IMR-90 (cell line): Measurements from ENCODE around the gene ANK3. TPM values are rescaled to one million over a fixed set of nuclear protein-coding genes. Genes with fewer than 3 reads are reported as not detected.
A peak's percentile ranks its signal among the peaks of the same experiment; 100 is the strongest.

Experiments
- ATAC-seq: fragments of 200-7000 bp; cut with Tn5 transposase; 2 replicates; pipeline ENCODE4 v1.9.1; 2020; ENCODE audit warnings: low read depth, mild to moderate bottlenecking, moderate library complexity
- BruUV-seq: library from RNA; stranded (reverse); fragments of 400-500 nt; replicated peaks from 2 replicates; lab custom pipeline; 2021; lab: Mats Ljungman, UMichigan
- CTCF ChIA-PET: fragments of 300-600 bp; formaldehyde crosslinking; extraction: SDS; loops from one replicate; lab custom pipeline; 2021; ENCODE audit warnings: antibody characterized with exemption; lab: Yijun Ruan, JAX
- POLR2A ChIA-PET: fragments of 300-600 bp; sonication (Branson Sonifier 250); formaldehyde crosslinking; loops from one replicate; lab custom pipeline; 2022; ENCODE audit warnings: antibody characterized with exemption; ENCODE audit not compliant: unreplicated experiment; lab: Charles Lee
- DNase-seq: peaks from one replicate; pipeline ENCODE4 v3.0.0; 2013
- H2AFZ ChIP-seq: replicated peaks from 2 replicates; pipeline ENCODE3; 2013; ENCODE audit warnings: low read length, mild to moderate bottlenecking; ENCODE audit not compliant: poor library complexity
- H2AK5ac ChIP-seq: 2 replicates; pipeline ENCODE4 v1.6.1; 2013; ENCODE audit warnings: low read depth, low read length, inconsistent platforms
- H2AK9ac ChIP-seq: replicated peaks from 2 replicates; pipeline ENCODE3; 2013; ENCODE audit warnings: mild to moderate bottlenecking, low read depth, low read length, moderate library complexity; ENCODE audit not compliant: poor library complexity
- H2BK120ac ChIP-seq: 2 replicates; pipeline ENCODE4 v1.6.1; 2013; ENCODE audit warnings: low read depth, low read length, inconsistent platforms
- H2BK15ac ChIP-seq: 3 replicates; pipeline ENCODE4 v1.6.1; 2013; ENCODE audit warnings: low read depth, low read length, inconsistent platforms
- H2BK20ac ChIP-seq: 2 replicates; pipeline ENCODE4 v1.6.1; 2013; ENCODE audit warnings: low read depth, mild to moderate bottlenecking, inconsistent platforms, low read length, moderate library complexity
- H2BK5ac ChIP-seq: 2 replicates; pipeline ENCODE4 v1.6.1; 2013; ENCODE audit warnings: mild to moderate bottlenecking, low read depth, low read length, inconsistent platforms; ENCODE audit not compliant: poor library complexity, severe bottlenecking
- H3K14ac ChIP-seq: replicated peaks from 2 replicates; pipeline ENCODE4 v1.6.1; 2013; ENCODE audit warnings: low read depth, low read length, inconsistent platforms
- H3K18ac ChIP-seq: 2 replicates; pipeline ENCODE4 v1.6.1; 2013; ENCODE audit warnings: low read depth, low read length, control low read depth
- H3K23ac ChIP-seq: 2 replicates; pipeline ENCODE4 v1.6.1; 2013; ENCODE audit warnings: low read depth, low read length, inconsistent platforms
- H3K27ac ChIP-seq: 2 replicates; pipeline ENCODE4 v1.5.1; 2013; ENCODE audit warnings: mild to moderate bottlenecking, control low read depth, low read length; ENCODE audit not compliant: insufficient read depth
- H3K27me3 ChIP-seq: 2 replicates; pipeline ENCODE4 v1.6.1; 2013; ENCODE audit warnings: low read length; ENCODE audit not compliant: control insufficient read depth, insufficient read depth
- H3K36me3 ChIP-seq: 2 replicates; pipeline ENCODE4 v1.6.1; 2013; ENCODE audit warnings: low read length, mixed read lengths; ENCODE audit not compliant: control insufficient read depth, insufficient read depth
- H3K4ac ChIP-seq: 2 replicates; pipeline ENCODE4 v1.6.1; 2013; ENCODE audit warnings: low read depth, low read length, inconsistent platforms
- H3K4me1 ChIP-seq: 2 replicates; pipeline ENCODE4 v1.6.1; 2013; ENCODE audit warnings: low read length, mixed read lengths; ENCODE audit not compliant: control insufficient read depth, insufficient read depth
- H3K4me2 ChIP-seq: 2 replicates; pipeline ENCODE4 v1.6.1; 2013; ENCODE audit warnings: low read depth, mild to moderate bottlenecking, control low read depth, low read length, moderate library complexity
- H3K4me3 ChIP-seq: 2 replicates; pipeline ENCODE4 v1.5.1; 2013; ENCODE audit warnings: low read depth, mild to moderate bottlenecking, control low read depth, low read length, moderate library complexity; ENCODE audit not compliant: insufficient read depth
- H3K56ac ChIP-seq: 2 replicates; pipeline ENCODE4 v1.6.1; 2013; ENCODE audit warnings: low read length, inconsistent platforms; ENCODE audit not compliant: insufficient read depth; ENCODE audit errors: extremely low read depth
- H3K79me1 ChIP-seq, 2 experiments: 2 replicates each; pipeline ENCODE4 v1.6.1; 2013; ENCODE audit warnings: low read length in 2 of 2, inconsistent platforms in 1 of 2, low read depth in 1 of 2
- H3K9ac ChIP-seq: 2 replicates; pipeline ENCODE4 v1.6.1; 2013; ENCODE audit warnings: low read depth, low read length, control low read depth
- H3K9me1 ChIP-seq: 2 replicates; pipeline ENCODE4 v1.6.1; 2013; ENCODE audit warnings: low read length, inconsistent platforms; ENCODE audit not compliant: insufficient read depth
- H3K9me3 ChIP-seq: 2 replicates; pipeline ENCODE4 v1.6.1; 2013; ENCODE audit warnings: low read length; ENCODE audit not compliant: control insufficient read depth, insufficient read depth
- H4K20me1 ChIP-seq: 2 replicates; pipeline ENCODE4 v1.6.1; 2013; ENCODE audit warnings: low read length, inconsistent platforms; ENCODE audit not compliant: insufficient read depth
- H4K5ac ChIP-seq: 2 replicates; pipeline ENCODE4 v1.6.1; 2013; ENCODE audit warnings: mild to moderate bottlenecking, low read depth, low read length, control low read depth
- H4K8ac ChIP-seq, 2 experiments: 2 replicates each; pipeline ENCODE4 v1.6.1; 2013; ENCODE audit warnings: low read depth in 2 of 2, low read length in 2 of 2, control low read depth in 1 of 2, inconsistent platforms in 1 of 2
- H4K91ac ChIP-seq: 2 replicates; pipeline ENCODE4 v1.6.1; 2013; ENCODE audit warnings: low read depth, low read length, inconsistent platforms; ENCODE audit not compliant: insufficient read depth
- BHLHE40 ChIP-seq: fragments of 150-350 bp; IDR thresholded peaks from 2 replicates; pipeline ENCODE4 v1.6.1; 2016; ENCODE audit warnings: mild to moderate bottlenecking, low read depth, low read length
- CEBPB ChIP-seq: IDR thresholded peaks from 2 replicates; pipeline ENCODE4 v1.6.1; 2012; ENCODE audit warnings: low read depth, low read length, improper control_type of control experiment
- CHD1 ChIP-seq: IDR thresholded peaks from 2 replicates; pipeline ENCODE4 v1.6.1; 2012; ENCODE audit warnings: low read depth, low read length, improper control_type of control experiment
- FOS ChIP-seq: fragments of 150-350 bp; IDR thresholded peaks from 2 replicates; pipeline ENCODE4 v1.6.1; 2016; ENCODE audit warnings: low read depth, low read length
- MAFK ChIP-seq: IDR thresholded peaks from 2 replicates; pipeline ENCODE4 v1.6.1; 2012; ENCODE audit warnings: low read depth, low read length, improper control_type of control experiment
- MXI1 ChIP-seq: IDR thresholded peaks from 2 replicates; pipeline ENCODE4 v1.6.1; 2012; ENCODE audit warnings: low read depth, mild to moderate bottlenecking, low read length, moderate library complexity, borderline replicate concordance
- NFE2L2 ChIP-seq: fragments of 150-350 bp; IDR thresholded peaks from 2 replicates; pipeline ENCODE4 v1.6.1; 2016; ENCODE audit warnings: low read depth, mild to moderate bottlenecking, low read length
- RCOR1 ChIP-seq: IDR thresholded peaks from 2 replicates; pipeline ENCODE4 v1.6.1; 2012; ENCODE audit warnings: mild to moderate bottlenecking, low read length, improper control_type of control experiment; ENCODE audit not compliant: insufficient replicate concordance
- RFX5 ChIP-seq: IDR thresholded peaks from 2 replicates; pipeline ENCODE4 v1.8.0; 2012; ENCODE audit warnings: low read depth, mild to moderate bottlenecking, low read length, moderate library complexity
- SMC3 ChIP-seq: fragments of 150-350 bp; IDR thresholded peaks from 2 replicates; pipeline ENCODE4 v1.6.1; 2016; ENCODE audit warnings: low read depth, mild to moderate bottlenecking, antibody characterized with exemption, low read length, moderate library complexity
- whole genome bisulfite sequencing, 2 experiments: methylation state at CpG; one replicate each; pipeline versions ENCODE4 v1.1.5 to v1.1.7; 2013; ENCODE audit warnings: missing lambda C conversion rate in 2 of 2; ENCODE audit not compliant: insufficient read length in 1 of 2; ENCODE audit errors: extremely low coverage in 2 of 2; 5-methylcytosine and 5-hydroxymethylcytosine counted together
- dilution Hi-C: fragments of 300-500 bp; cut with HindIII; formaldehyde crosslinking; loops from one replicate; pipeline ENCODE4 v1.14.3; 2018; ENCODE audit warnings: low sequenced_read_pairs; ENCODE audit not compliant: unreplicated experiment
- in situ Hi-C: fragments of 300-500 bp; cut with MboI; formaldehyde crosslinking; loops from 3 replicates; pipeline ENCODE4 v1.14.3; 2019; ENCODE audit warnings: low sequenced_read_pairs, inconsistent platforms, mixed read lengths
- intact Hi-C: fragments of 100-400 bp; cut with micrococcal nuclease; formaldehyde crosslinking; loops from 2 replicates; pipeline ENCODE4 v1.10.0; 2022
- polyA plus RNA-seq, 3 experiments: library from polyadenylated mRNA; depleted of rRNA; stranded (reverse); fragments of >200 nt; gene quantifications; 2 replicates each; pipeline ENCODE4 v1.2.3, GENCODE V29; 2012; ENCODE audit warnings: low replicate concordance in 1 of 3
- total RNA-seq: library from RNA; depleted of rRNA; stranded (reverse); fragments of >200 nt; gene quantifications from 2 replicates; pipeline ENCODE4 v1.2.3, GENCODE V29; 2012
- TF ChIP-seq, protein P1 (sequence below): fragments of 150-350 bp; IDR thresholded peaks from 2 replicates; pipeline ENCODE4 v1.6.1; 2017; ENCODE audit warnings: mild to moderate bottlenecking, antibody characterized with exemption, low read length, low read depth

Gene ANK3
- total and polyA plus RNA-seq, 2 of the 4 experiments (the other 2 are of a cell fraction), result 0.63 to 1.8 TPM

DNA sequence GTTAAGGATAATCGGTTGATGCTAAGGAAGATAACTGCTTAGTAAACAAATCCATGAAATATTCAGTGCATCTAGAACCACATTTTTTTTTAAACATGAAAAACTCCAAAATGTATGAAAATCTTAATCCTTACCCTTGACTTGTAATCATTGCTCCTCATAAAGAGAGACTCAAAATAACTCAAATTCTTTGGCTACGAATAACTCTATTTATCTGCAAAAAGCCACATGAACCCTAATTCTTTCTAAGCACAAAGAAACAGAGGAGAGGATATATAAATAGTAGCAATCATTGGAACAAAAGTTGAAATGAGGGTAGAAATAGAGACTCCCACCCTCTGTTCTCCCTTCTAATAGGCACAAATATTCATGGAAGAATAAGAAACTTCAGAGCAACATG, 40.2 kb downstream of the ANK3 start:
- 0 out of 3 replicates have a peak overlapping the region, but pooled peaks have one; percentile 28 for H2BK15ac ChIP-seq
- H2BK20ac ChIP-seq, result peak overlapping the region; percentile 26; the same call in 1 of the 2 replicates
- BruUV-seq, result no TSS peak
- ATAC-seq (peak; percentile 49), DNase-seq (no peak)
- peak overlapping the region; percentile 66; the same call in 1 of the 2 replicates for H2BK120ac ChIP-seq
- H3K27me3 ChIP-seq, result no peaks in the 10 kb centered on the region
- no peak overlapping the region for H3K4ac ChIP-seq
- H3K36me3 ChIP-seq, result no peaks in the 10 kb centered on the region
- intact Hi-C loops, result no loop called here
- H3K4me2 ChIP-seq, result no peak overlapping the region; the same call in 1 of the 2 replicates
- H2AFZ ChIP-seq, result no peak overlapping the region
- CTCF ChIA-PET, result interaction anchor here (0.8 to 1.2 kb wide), 2 partner anchors 14 to 1788 kb away, joined by 3 read pairs; no protein-coding TSS in a partner anchor
- no peak overlapping the region for H3K56ac ChIP-seq
- H2AK9ac ChIP-seq, result no peak overlapping the region
- no peak overlapping the region for H4K91ac ChIP-seq
- no peaks in the 10 kb centered on the region for H3K79me1 ChIP-seq
- in situ Hi-C loops, result no loop called here
- H3K27ac ChIP-seq, result no peak overlapping the region
- peak overlapping the region; percentile 69; the same call in 1 of the 2 replicates for H4K5ac ChIP-seq
- no peak overlapping the region for H3K23ac ChIP-seq
- H3K9me3 ChIP-seq, result no peaks in the 10 kb centered on the region
- H4K8ac ChIP-seq, result peak overlapping the region in 1 of 2 experiments; percentile 52; a peak in 1 of 4 replicates
- dilution Hi-C loops, result no loop called here
- no peak overlapping the region for H3K14ac ChIP-seq
- TF ChIP-seq FOS (no peak), RFX5 (no peak), RCOR1 (no peak), CEBPB (no peak), BHLHE40 (no peak), MAFK (no peak), CHD1 (no peak), MXI1 (no peak), SMC3 (no peak), NFE2L2 (no peak)
- TF ChIP-seq, protein P1, sequence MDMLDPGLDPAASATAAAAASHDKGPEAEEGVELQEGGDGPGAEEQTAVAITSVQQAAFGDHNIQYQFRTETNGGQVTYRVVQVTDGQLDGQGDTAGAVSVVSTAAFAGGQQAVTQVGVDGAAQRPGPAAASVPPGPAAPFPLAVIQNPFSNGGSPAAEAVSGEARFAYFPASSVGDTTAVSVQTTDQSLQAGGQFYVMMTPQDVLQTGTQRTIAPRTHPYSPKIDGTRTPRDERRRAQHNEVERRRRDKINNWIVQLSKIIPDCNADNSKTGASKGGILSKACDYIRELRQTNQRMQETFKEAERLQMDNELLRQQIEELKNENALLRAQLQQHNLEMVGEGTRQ, result no peak
- H2AK5ac ChIP-seq, result no peak overlapping the region
- H3K4me1 ChIP-seq, result peaks cover 7% of the 10 kb centered on the region
- peaks cover 6% of the 10 kb centered on the region for H3K9me1 ChIP-seq
- no peak overlapping the region for H3K4me3 ChIP-seq
- H3K18ac ChIP-seq, result peak overlapping the region; percentile 88; the same call in 1 of the 2 replicates
- peak overlapping the region; percentile 2 for H2BK5ac ChIP-seq
- no peak overlapping the region for H3K9ac ChIP-seq
- H4K20me1 ChIP-seq, result no peaks in the 10 kb centered on the region
- no CpG with 5 or more reads among the region's 2 CpGs for WGBS, 2 experiments
- POLR2A ChIA-PET, result no interaction called here
